NB4 (cell line): ENCODE results near the gene DTNBP1.

Experiments used
- DNase-seq: peaks from one replicate; pipeline ENCODE4 v3.0.0; 2010; ENCODE audit warnings: low read depth
- H3K4me3 ChIP-seq: one replicate; pipeline ENCODE4 v1.5.1; 2011; ENCODE audit warnings: mild to moderate bottlenecking, low read depth, low read length, moderate library complexity
- MYC ChIP-seq: IDR thresholded peaks from 2 replicates; pipeline ENCODE4 v1.6.1; 2011; ENCODE audit warnings: low read depth, low read length
- POLR2A ChIP-seq: IDR thresholded peaks from 2 replicates; pipeline ENCODE4 v1.6.1; 2011; ENCODE audit warnings: mild to moderate bottlenecking; ENCODE audit not compliant: insufficient read length; ENCODE audit errors: extremely low read depth
- TF ChIP-seq, protein P1 (sequence below): IDR thresholded peaks from one replicate; pipeline ENCODE4 v1.5.1; 2012; ENCODE audit warnings: low read depth, low read length
- TF ChIP-seq, protein P2 (sequence below): IDR thresholded peaks from 2 replicates; pipeline ENCODE4 v1.6.1; 2011; ENCODE audit warnings: low read depth, low read length

The DTNBP1 gene

DNA sequence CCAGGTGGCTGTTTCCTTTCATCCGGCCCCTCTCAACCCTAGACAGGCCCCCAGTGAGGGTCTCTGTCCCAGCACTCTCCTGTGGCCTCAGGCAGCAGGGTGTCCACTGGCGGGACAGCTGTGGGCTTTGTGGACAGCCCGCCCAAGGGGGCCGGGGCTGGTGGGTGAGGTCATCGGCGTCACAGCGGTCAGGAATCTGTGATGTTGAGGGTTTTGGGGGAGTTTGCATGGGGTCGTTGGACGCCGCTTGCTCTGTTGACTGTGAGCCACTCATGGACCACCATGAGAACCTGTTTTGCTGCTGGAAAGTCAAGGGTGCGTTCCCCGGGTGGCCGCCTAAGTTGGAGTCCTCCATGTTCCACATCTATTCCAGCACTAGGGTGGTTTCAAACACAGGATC lies 146.4 kb downstream of the DTNBP1 start:
- TF ChIP-seq, protein P1, sequence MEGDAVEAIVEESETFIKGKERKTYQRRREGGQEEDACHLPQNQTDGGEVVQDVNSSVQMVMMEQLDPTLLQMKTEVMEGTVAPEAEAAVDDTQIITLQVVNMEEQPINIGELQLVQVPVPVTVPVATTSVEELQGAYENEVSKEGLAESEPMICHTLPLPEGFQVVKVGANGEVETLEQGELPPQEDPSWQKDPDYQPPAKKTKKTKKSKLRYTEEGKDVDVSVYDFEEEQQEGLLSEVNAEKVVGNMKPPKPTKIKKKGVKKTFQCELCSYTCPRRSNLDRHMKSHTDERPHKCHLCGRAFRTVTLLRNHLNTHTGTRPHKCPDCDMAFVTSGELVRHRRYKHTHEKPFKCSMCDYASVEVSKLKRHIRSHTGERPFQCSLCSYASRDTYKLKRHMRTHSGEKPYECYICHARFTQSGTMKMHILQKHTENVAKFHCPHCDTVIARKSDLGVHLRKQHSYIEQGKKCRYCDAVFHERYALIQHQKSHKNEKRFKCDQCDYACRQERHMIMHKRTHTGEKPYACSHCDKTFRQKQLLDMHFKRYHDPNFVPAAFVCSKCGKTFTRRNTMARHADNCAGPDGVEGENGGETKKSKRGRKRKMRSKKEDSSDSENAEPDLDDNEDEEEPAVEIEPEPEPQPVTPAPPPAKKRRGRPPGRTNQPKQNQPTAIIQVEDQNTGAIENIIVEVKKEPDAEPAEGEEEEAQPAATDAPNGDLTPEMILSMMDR, result no peak
- TF ChIP-seq, protein P2, sequence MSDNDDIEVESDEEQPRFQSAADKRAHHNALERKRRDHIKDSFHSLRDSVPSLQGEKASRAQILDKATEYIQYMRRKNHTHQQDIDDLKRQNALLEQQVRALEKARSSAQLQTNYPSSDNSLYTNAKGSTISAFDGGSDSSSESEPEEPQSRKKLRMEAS, result no peak
- no peak for TF ChIP-seq MYC
- TF ChIP-seq POLR2A, result no peak

DNA sequence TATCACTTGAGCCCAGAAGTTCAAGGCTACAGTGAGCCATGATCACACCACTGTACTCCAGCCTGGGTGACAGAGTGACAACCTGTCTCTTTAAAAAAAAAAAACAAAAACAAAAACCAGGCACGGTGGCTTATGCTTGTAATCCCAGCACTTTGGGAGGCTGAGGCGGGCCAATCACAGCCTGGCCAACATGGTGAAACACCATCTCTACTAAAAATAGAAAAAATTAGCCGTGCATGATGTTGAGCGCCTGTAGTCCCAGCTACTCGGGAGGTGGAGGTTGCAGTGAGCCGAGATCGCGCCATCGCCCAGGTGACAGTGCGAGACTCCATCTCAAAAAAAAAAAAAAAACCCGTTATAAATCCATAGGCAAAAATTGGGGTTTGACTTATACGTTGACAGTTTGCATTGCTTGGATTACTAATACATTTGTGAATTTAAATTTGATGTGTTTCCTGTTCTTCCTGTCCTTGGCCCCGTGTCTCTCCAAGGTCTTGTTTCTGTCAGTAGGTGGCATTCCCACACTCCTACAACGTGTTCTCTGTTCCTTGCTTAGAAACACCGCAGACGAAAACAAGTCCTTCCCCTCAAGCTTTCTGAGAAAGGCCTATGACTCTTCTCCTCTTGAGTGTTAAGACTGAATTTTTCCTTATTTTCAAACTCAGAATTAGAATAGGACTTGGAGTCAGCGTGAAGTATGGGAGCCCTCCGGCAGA lies 147.0 kb downstream of the DTNBP1 start:
- H3K4me3 ChIP-seq, result no peak overlapping the region
- TF ChIP-seq, protein P2, result no peak
- TF ChIP-seq POLR2A (no peak), MYC (no peak)
- TF ChIP-seq, protein P1, result no peak
- no peak for DNase-seq

More for the DNA sequence above, 146.4 kb downstream of the DTNBP1 start:
- no peak overlapping the region for H3K4me3 ChIP-seq
- DNase-seq, result no peak

DNA sequence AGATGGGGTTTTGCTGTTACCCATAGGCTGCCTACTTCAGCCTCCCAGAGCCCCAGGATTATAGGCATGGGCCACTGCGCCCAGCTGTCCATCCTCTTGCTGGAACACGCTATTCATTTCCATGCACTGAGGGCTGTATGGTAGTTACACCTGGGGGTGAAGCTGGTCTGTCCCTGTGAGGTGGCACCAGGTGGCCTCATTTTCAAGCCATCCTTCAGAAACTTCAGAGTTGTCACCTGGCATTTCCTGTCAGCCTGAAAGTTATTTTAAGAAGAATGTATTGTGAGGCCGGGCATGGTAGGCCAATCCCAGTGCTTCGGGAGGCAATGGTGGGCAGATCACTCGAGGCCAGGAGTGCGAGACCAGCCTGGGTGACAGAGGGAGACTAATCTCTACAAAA lies 147.6 kb downstream of the DTNBP1 start:
- TF ChIP-seq, protein P1, result no peak
- no peak for TF ChIP-seq MYC
- H3K4me3 ChIP-seq, result no peak overlapping the region
- DNase-seq, result no peak

DNA sequence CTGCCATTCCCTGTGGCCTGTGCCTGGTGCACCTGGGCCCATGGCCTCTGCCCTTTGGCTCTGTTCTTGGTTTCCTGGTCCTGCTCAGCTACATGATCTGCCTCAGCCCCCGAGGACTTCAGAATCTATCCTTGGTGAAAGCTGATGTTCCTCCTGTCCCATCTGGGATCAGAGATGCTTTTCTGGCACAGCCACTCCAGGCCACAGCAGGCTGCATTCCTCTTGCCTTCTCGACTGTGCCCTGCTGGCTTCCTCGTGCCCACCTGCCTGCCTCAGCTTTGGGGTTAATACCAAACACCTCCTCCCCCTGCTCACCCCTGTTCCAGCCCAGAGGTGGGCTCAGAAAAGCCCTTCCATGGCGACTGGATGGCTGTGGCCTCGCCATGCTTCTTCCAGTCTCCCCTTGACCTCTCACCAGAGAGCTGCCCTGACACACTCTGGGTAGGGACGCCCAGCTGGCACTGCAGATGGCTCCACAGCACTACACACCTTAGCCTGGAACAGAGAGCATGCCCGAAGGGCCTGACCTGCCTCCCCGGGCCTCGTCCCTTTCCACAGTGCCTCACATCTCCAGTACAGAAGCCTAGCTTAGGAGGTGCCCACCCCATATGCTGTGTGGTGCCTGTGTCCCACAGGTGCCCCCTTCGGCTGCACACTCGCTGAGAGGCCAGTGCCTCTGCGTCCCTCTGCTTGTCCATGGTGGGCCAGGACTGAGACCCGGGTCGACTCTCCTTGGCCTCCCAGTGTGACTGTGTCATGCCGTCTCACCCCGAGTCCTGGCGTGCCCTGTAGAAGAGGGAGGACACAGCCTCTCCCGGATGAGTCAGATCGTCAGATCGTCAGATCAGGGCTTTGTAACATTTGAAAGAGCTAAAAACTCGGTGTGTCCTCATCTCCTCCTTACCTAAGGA lies 148.8 kb downstream of the DTNBP1 start:
- H3K4me3 ChIP-seq, result no peak overlapping the region
- DNase-seq, result no peak
- no peak for TF ChIP-seq MYC
- TF ChIP-seq, protein P2, result no peak
- TF ChIP-seq, protein P1, result no peak
- TF ChIP-seq POLR2A, result no peak

DNA sequence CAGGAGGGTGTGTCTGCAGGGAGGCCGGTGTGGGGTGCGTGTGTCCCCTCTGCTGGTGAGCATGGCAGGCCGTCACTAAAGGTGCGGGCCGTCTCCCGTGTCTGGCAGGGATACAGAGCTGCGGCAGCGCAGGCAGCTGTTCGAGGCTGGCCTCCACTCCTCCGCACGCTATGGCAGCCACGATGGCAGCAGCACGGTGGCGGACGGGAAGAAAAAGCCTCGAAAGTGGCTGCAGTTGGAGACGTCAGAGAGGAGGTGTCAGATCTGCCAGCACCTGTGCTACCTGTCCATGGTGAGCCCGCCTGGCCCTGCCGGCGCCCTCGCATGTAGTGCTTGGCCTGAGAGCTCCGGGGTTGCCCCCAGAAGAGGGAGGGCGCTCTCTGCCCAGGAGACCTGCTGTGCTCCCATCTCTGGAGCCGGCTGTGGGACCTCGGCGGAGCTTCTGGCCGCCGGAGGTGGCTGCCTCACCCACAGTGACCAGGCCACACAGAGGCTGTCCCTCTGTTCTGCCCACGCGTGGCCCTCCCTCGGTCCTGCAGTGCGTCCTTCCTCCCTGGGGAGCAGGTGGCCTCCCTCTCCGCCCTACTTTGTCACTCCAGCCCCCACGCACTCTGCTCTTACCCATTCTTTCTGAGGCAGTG lies 149.6 kb downstream of the DTNBP1 start:
- DNase-seq, result no peak

More for the DNA sequence above, 149.6 kb downstream of the DTNBP1 start:
- TF ChIP-seq, protein P1, result no peak
- TF ChIP-seq POLR2A (no peak), MYC (no peak)
- TF ChIP-seq, protein P2, result no peak
- H3K4me3 ChIP-seq, result no peak overlapping the region
